Stimulated activated CD8-positive, alpha-beta memory T cell treated with anti-CD3 and anti-CD28 coated beads, Interleukin-15, amount 100 ng/mL, for 4 hours (primary cell): ENCODE results near the gene TRAPPC1.

ENCODE experiments used
- DNase-seq, 2 donors: peaks; one replicate each; pipeline ENCODE4 v3.0.0-alpha.2; 2020; ENCODE audit warnings: low read depth in 2 of 2

Gene TRAPPC1

DNA sequence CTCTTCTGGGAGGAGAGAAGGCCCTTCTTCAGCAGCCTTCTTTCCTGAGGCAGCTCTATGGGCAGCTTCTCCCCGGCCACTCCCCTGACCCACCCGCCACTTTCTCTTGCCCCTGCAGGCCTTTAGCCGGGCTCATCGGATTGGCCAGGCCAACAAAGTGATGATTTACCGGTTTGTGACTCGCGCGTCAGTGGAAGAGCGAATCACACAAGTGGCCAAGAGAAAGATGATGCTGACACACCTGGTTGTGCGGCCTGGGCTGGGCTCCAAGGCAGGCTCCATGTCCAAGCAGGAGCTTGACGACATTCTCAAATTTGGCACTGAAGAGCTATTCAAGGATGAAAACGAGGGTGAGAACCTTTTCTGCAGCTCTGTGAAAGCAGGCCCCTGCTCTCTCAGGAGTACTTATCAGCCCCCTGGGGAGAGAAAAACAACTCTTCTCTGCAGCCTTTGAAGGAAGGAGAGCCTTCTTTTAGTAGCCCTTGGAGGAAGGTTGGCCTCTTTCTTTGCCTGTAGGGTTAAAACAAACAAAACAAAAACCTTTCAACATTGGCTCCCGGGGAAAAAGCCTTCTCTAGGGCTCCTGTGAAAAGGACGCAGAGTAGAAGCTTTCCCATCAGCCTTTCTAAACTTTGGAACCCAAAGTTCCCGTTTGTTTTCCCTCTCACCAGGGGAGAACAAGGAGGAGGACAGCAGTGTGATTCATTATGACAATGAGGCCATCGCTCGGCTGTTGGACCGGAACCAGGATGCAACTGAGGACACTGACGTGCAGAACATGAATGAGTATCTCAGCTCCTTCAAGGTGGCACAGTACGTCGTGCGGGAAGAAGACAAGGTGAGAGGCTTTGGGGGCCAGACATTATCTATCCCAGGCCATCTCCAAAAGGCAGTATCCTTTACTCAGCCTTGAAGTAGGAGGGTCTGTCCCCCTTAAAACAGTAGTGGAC lies 28.3 kb downstream of the TRAPPC1 start:
- DNase-seq, result no peak

DNA sequence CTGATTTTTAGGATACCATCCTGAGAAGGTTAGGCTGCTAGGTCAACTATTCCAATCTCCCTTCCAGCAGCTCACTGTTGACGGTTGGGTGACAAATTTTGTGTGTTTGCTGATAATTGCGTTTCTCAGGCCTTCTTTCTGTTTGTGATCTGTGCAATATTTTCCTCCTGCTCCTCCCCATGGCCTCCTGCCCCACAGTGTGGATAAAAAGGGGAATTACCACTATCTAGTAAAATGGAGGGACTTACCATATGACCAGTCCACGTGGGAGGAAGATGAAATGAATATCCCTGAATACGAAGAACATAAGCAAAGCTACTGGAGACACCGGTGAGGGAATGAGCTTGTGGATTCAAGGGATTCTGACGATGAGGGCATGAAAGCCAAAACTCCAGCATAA lies 34.0 kb downstream of the TRAPPC1 start:
- no peak for DNase-seq

DNA sequence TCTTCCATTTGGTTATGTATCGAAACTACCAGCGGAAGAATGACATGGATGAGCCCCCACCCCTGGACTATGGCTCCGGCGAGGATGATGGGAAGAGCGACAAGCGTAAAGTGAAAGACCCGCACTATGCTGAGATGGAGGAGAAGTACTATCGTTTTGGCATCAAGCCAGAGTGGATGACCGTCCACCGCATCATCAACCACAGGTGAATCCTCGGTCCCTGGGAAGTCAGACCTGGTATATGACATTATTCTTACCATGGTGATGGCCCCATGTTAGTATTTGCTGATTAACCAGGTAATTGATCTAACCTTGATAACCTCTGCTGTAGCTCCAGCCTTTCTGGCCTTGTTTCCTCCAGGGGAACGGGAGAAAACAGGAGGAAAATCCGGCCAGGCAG lies 34.7 kb downstream of the TRAPPC1 start:
- no peak for DNase-seq

DNA sequence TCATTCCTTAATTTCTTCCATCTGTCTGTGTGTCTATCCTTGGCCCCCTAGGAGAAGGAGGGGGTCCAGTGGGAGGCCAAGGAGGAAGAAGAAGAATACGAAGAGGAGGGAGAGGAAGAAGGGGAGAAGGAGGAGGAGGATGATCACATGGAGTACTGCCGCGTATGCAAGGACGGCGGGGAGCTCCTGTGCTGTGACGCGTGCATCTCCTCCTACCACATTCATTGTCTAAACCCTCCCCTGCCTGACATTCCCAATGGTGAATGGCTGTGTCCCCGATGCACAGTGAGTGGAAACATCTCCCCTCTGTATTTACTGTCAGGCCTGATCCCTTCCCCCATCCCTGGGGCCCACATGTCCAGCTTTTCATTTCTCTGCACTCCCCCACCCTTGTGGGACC lies 36.9 kb downstream of the TRAPPC1 start:
- no peak for DNase-seq

DNA sequence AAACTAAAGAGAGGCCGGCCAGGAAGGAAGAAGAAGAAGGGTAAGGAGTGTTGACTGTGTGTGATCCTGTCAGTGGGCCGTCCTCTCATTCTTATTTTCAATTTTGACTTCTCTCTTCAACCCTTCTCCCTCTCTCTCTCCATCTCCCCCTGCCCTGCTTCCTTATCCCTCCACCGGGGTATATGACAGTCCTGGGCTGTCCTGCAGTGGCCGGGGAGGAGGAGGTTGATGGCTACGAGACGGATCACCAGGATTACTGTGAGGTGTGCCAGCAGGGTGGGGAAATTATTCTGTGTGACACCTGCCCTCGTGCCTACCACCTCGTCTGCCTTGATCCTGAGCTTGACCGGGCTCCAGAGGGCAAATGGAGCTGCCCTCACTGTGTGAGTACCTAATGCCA lies 37.5 kb downstream of the TRAPPC1 start:
- DNase-seq, result no peak

DNA sequence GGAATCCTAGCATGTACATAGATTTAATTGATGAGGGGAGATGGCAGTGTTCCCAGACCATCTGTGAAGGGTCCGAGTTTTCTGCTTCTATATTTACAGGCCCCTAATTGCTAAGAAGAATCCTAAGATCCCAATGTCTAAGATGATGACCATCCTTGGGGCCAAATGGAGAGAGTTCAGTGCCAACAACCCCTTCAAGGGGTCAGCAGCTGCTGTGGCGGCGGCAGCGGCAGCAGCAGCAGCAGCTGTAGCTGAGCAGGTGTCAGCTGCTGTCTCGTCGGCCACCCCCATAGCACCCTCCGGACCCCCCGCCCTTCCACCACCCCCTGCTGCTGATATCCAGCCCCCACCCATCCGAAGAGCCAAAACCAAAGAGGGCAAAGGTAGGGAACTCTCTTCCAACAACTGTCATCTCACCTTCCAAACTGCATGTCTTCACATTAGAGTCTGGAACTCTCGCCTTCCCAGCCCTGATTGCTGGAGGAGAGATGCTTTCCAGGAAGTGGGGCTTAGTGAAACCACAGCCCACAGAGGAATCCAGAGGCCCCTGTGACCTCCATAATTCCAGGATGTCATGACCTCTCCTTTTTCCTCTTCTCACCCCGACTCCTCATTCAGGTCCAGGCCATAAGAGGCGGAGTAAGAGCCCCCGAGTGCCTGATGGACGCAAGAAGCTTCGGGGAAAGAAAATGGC lies 38.4 kb downstream of the TRAPPC1 start:
- no peak for DNase-seq

DNA sequence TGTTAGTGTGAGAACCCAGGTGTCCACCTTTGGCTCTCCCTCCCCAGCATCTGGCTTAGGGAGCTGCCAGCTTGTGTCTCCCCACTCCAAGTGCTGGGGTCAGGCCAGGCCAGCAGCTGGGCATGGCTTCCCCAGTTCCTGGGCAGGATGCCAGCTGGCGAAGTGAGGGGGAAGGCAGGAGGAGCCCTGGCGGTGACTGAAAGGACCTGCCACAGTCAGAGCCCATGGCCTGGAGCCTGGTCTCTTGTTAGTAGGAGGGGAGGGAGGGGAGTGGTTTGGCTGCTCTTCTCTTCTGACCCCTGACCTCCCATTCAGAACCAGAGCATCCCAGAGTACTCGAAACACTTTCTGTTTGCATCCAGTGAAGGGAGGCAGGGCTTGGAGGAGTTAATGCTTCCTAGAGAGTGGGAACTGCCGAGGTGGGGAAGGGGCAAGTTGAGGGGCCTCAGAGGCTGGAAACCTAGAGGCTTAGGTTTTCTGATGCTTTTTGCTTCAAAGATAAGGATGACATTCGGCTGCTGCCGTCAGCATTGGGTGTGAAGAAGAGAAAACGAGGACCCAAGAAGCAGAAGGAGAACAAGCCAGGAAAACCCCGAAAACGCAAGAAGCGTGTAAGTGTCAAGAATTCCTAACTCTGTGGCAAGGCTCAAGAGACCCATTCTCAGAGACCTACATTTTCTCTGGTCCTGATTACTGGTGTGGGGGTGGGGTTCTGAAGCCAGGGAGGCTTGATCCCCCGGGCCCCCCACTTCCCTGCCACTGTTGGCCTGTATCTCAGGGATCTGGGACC lies 42.4 kb downstream of the TRAPPC1 start:
- DNase-seq, result no peak

DNA sequence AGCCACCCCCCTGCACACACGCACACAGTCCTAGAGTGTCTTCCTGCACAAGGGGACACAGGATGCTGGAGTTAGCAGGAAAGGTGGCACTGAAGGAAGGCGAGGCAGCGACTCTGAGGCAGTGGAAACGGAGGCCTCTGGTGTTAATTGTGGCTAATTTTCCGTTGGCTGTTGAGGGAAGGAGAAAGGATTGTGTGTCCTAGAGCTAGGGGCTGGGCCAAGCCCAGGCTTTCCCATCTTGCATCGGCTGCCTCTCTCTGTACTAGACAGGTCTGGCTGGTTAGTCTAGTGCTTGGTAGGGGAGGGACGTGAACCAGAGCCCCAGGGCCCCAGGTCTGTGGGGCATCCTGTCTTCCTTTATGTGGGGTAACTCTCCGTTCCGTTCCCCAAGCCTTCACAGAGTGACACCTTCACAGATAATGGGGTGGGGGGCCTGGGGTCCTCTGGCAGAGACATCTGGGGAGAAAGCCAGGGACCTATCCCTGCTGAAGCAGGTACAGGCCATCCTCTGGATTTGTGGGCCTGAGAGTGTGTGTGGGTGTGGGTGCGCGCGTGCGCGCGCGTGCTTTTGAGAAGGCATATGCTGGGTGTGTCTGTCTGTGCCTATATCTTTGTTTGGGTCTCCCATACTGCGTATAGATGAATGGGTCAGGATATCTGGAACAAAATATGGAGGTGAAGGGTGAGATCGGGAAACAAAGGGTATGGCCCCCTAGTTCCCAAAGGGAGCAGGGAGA lies 43.4 kb downstream of the TRAPPC1 start, which contains the start of gene CHD3:
CHD3 (plus strand) TSS at position 606 of the 737 bp plus-strand sequence. CDS start 212 bp downstream, outside the sequence.
- DNase-seq, result no peak

DNA sequence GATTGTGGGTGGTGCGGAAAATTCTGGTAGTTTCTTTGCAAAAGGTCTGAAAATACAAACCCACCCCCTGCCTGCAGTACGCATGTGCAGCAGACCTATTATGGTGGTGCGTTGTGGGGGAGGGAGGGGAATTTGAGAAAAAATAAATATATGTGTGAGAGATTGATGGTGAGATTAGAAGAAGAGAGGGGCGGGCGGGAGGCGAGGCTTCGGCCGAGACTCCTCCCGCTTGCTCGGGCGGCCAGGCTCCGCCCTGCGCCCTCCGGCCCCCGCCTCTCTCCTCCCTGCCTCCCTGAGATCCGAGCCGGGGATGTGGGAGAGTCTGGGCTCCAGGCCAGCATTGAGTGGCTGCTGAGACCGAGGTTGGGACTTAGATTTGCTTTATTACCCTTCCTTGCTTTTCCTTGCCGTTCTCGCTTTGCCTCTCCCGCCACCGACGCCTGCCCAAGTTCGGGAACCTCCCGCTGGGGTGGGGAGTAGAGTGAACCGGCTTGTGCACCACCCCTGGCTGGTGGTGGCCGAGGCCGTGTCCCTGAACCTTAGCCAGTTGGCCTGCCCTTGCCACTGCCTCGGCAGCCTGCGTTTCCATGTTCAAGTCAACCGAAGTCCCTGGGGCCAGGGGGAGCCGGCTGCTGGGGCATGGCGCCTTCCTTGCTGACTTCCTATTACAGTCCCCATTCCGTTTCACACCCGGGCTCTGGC lies 44.1 kb downstream of the TRAPPC1 start:
- peak; percentile 82 to 91 for DNase-seq

DNA sequence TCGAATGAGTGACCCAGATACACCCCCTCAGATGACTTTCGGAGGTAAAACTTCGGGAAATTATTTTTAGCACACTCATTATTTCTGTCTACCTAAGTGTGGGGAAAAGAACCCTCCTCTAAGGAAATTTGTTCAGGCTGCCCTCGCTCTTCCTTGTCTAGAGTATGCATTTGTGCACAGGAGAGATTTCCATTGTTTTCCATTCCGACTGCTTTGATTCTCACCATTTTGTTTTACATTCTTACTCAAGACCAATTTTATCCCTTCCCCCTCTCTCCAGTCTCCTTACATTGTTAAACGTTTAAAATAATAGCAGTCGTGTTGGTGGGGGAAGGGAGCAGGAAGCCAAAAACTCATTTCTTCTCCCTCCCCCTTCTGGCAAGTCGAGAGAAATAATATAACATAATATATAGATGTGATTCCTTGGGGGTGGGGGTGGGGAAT lies 44.7 kb downstream of the TRAPPC1 start:
- DNase-seq, result no peak

DNA sequence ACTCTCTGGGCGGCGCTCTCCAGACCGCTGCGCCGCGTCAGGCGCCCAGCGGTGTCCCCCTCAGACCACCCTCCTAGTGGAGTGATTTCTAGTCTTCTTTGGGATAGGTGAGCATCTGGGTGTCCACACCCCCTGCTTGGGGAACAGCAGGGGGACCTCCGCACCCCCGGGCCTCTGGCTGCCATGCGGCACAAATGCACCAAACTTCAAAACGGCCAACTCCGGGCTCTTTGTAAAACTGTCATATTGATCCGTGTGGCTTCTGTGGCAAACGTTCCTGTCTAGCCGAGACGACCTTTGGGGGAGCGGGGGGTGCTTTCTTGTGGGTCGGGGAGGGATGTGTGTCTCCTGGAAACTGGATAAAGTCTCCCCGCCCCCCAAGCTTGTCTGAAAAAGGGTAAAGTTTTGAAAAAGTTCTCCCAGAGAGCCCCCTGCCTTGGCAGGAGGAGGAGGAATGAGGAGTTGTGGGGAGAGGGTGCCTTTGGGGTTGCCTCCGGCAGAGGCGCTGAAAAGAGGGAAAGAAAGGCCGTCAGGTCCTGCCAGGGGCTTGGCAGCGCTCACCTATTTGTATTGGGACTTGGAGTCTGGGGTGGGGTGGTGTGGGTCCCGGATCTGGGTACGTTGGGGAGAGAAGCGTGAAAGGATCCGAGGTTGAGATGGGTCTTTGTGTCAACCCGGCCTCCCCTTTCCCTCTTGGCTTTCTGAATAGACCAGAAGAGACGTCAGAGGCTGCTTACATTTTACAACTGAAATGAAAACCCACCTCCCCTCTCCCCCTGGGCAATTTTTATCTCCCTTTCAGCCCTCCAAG lies 45.3 kb downstream of the TRAPPC1 start:
- DNase-seq, result peak; percentile 19 to 28

DNA sequence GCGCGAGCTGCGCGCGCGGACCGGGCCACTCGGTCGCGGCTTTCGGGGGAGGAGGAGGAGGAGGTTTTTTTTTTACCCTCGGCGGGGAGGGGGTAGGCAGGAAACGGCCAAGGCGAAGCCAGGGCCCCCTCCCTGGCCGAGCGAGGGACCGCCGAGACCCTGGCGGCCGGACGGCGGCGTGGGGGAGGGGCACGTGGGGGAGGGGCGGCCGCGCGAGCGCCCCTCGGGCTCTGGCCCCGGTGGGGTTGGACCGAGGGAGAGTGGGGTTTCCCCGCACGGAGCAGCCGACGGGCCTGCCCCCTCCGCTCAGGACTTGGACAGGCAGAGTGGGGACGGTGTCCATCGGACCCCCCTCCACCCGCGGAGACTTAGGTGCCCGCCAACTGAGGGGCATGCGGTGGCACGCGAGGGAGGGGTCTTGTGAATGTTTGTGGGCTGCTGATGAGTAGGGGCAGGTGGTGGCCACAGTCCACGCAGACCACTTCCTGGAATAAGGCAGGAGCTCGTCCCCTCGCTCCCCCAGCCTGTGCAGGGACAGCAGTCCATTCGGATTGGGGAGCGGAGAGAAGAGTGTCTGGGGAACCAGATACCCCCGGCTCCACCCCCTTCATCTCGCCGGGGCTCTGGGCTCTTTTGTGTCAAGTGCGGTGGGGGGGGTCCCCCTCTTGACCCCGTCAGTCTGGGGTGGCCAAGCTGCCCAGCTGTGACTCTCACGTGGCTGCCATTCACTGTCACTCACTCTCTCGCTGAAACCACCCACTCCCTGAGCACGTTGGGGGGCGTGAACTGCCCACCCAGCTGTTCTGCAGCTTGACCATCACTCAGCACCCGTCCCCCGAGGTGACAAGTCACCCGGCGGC lies 46.1 kb downstream of the TRAPPC1 start:
- DNase-seq, result peak; percentile 13 to 21

DNA sequence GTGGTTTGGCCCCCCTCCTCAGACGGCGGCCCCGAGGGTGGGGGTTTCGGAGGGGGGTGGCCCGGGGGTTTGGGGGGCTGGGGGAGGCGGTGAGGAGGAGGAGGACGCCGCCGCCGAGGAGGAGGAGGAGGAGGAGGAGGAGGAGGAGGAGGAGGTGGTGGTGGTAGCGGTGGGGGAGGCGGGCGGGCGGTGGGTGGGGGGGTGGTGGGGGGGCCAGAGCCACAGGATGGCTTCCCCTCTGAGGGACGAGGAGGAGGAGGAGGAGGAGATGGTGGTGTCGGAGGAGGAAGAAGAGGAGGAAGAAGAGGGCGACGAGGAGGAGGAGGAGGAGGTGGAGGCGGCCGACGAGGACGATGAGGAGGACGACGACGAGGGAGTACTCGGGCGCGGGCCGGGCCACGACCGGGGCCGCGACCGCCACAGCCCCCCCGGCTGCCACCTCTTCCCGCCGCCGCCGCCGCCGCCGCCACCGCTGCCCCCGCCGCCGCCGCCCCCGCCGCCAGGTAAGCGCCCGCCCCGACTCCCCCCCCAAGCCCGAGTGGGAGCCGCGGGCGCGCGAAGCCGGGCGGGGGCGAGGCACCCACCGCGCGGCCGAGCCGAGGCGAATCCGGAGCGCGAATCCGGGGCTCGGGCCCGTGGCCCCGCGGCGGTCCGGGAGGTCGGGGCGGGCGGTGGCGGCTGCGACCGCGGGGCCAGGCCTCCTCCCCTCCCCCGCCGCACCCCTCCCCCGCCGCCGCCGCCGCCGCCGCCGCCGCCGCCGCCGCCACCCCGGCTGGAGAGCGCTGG lies 47.0 kb downstream of the TRAPPC1 start:
- peak; percentile 31 to 51 for DNase-seq

DNA sequence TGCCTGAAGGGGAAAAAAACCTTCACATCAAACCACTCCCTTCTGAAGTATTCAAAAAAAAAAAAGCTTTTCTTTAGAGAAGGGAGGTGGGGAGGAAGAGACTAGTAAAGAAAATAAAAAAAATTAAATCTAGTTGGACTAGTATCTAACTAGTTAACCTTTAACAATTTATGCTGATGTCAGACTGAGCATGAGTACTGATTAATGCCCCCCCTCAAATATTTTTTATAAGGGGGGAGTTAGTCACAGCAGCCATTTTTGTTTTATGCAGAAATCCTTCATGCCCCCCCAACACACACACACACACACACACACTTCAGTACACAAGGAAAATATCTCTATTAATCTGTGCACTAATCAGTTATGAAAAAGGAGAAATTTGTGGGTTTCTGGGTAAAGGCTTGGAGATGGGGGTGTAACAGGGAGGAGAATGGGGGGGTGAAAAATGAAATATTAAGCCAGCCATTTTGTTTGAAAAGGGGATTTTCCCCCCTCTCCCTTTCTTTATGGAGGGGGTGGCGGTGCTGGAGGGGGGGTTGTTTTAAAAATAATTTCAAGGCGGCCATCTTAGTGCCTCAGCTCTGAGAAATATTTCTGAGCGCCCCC lies 47.9 kb downstream of the TRAPPC1 start:
- DNase-seq, result peak in 1 of 2 donors; percentile 27

DNA sequence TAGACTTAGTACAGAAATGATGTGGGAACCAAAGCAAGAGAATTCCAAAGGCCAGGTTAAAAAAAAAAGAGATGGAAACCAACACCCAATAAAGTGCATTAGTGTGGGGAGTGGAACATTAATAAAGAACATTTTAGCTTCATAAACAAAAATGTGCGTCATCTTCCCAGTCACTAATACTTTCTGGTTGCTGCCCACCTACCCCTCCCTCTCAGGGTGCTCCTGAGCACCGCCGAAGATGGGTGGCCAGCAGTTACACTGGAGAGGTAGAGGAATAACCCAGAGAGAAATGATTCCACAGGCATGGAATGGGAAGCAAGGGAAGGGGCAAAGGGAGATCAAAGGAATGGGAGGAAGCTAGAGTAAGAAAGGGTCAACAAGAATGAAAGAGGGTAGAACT lies 49.1 kb downstream of the TRAPPC1 start:
- DNase-seq, result no peak

DNA sequence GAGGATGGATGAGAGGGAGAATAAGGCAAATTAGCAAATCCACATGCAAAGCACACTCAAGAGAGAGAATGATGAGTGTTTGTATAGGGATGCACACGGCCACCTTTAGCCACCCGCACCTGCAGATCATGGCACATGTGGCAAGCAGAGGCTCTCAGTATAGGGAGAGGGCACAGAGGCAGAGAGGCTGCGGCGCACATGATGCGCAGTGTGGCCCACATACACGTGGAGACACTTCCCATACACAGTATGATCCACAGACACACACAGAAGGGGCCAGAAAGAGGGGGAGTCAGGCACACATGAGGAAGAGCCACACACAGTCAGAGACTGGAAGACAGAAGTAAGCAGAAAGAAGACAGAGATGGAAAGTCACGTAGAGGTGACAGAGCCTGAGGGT lies 49.7 kb downstream of the TRAPPC1 start:
- DNase-seq, result no peak

DNA sequence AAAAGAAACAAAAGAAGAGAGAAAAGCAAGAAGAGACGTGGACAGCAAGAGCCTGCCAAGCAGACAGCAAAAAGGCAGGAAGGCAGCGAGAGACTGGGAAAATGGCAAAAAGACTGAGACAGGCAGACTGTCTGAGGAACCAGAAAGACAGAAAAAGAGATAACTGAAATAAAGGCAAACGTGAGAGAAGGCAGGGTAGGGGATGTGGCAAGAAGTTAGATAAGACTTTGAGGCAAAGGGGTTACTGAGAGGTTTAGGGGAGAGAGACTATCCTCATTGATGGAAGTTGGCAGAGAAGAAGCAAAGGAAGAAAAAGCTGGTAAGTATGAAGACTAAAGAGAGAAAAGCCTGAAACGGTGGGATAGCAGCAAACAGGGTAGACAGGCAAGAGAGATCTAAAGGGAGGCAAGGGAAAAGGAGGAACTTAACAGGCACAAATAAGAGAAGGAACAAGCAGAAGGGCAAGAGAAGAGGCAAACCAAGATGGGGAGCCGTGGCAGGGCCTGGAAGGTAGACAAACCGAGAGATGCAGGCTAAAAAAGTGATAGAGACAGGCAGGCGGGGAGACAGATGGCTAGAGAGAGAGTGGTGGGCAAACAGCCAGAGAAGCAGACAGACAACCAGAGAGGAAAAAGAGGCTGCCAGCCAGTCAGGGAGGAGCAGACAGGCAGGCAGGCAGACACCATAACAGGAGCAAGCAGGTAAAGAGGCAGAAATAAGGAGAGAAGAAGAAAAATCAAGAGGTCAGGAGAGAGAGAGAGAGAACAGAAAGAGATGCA lies 50.3 kb downstream of the TRAPPC1 start:
- no peak for DNase-seq
